Motor neuron (in vitro differentiated cells): ENCODE measurements around the gene SLC9B2. TPM values are rescaled to one million over a fixed set of nuclear protein-coding genes. Genes with fewer than 3 reads are reported as not detected.

ENCODE experiments used
- ATAC-seq, 8 experiments: fragments of 200-7000 bp; cut with Tn5 transposase; replicated peaks in 6 of 8; 2 replicates each; pipeline ENCODE4 v1.8.0; 2021; ENCODE audit warnings: mild to moderate bottlenecking in 8 of 8, moderate library complexity in 8 of 8
- H3K27ac ChIP-seq, 2 donors: fragments of 250-450 bp; sonication (Bioruptor Pico); 2 replicates each; pipeline ENCODE4 v1.9.0; 2021; ENCODE audit warnings: antibody characterized with exemption in 2 of 2, mild to moderate bottlenecking in 2 of 2, moderate library complexity in 1 of 2
- H3K4me1 ChIP-seq, 2 donors: fragments of 250-450 bp; sonication (Bioruptor Pico); replicated peaks in 1 of 2; 2 replicates each; pipeline ENCODE4 v1.6.1; 2021; ENCODE audit warnings: antibody characterized with exemption in 2 of 2, mild to moderate bottlenecking in 2 of 2, moderate library complexity in 1 of 2
- H3K4me3 ChIP-seq, 5 donors: fragments of 250-450 bp; sonication (Bioruptor Pico); 2 replicates each; pipeline ENCODE4 v1.9.0; 2021; ENCODE audit warnings: antibody characterized with exemption in 5 of 5, mild to moderate bottlenecking in 5 of 5, moderate library complexity in 4 of 5
- WGBS, 10 experiments: fragments of 450-650 bp; shearing (Covaris generic); methylation state at CpG; one replicate each; pipeline ENCODE4 v1.0.0; 2022; 5-methylcytosine and 5-hydroxymethylcytosine counted together
- in situ Hi-C, 9 experiments: fragments of 400-800 bp; cut with MboI; loops; one replicate each; pipeline ENCODE4 v1.15.0; 2021; ENCODE audit warnings: low sequenced_read_pairs in 9 of 9, low pct_unique_long_range_greater_than_20kb in 2 of 9; ENCODE audit not compliant: unreplicated experiment in 9 of 9
- total RNA-seq, 8 experiments: library from RNA; unstranded; fragments of 300-600 nt; gene quantifications; 2 replicates each; pipeline versions ENCODE4 v1.2.3 to v1.2.4, GENCODE V29; 2022

The SLC9B2 gene
- total RNA-seq, 8 experiments from 2014 or later = 13.9 to 61.2 (median 21.4) TPM

DNA sequence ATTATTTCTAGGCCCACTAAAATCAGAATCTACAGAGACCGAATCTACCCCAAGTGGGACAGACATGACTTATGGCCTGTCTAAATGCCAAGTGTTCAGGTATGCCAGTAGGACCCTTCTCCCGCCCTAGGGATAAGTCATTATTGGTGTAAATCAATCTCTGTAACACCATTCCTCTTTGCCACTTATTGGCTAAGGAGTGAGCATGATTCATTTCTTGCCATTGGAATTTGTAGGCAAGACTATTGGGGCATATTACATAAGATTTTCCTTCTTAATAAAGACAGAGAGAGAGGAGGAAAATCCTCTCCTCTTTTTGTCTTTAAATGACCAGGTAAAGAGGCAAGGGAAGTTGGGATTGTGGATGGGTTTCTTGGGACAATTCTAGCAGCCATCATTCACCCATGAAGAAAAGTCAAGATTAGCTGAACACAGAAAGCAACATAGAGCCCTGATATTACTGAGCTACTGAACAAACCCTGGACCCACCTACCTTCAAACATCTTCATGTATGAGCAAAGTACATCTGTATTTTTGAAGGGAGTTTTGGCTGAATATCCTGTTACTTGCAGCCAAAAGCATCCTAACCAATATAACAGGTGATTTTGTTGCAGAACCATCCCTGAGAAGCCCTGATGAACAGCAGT, 2.6 kb downstream of the SLC9B2 start:
- no peak for ATAC-seq
- 75 to 100% (median 95%) methylated on average over 1 to 2 of the region's 2 CpGs; no CpG with 5 or more reads in 1 of the 10 experiments for WGBS, 10 experiments
- Histone ChIP-seq H3K4me1 (peaks cover 17 to 24% of the 10 kb centered on the region in 2 donors), H3K4me3 (no peak overlapping the region), H3K27ac (no peak overlapping the region)
- in situ Hi-C loops = no loop called here

GRCh38 chr4:103067841-103068547, 8.6 kb downstream of the SLC9B2 start:
- WGBS, 10 experiments = 17 to 100% (median 94%) methylated on average over 1 to 2 of the region's 2 CpGs
- Histone ChIP-seq H3K4me3 (no peak overlapping the region), H3K27ac (no peak overlapping the region), H3K4me1 (no peaks in the 10 kb centered on the region)
- ATAC-seq = no peak
- in situ Hi-C loops = no loop called here

- Histone ChIP-seq H3K4me1 (no peaks in the 10 kb centered on the region), H3K4me3 (no peak overlapping the region), H3K27ac (no peak overlapping the region)
- 67 to 100% (median 100%) methylated on average over 1 to 2 of the region's 2 CpGs; no CpG with 5 or more reads in 1 of the 10 experiments for WGBS, 10 experiments
- ATAC-seq = no peak
- in situ Hi-C loops = no loop called here
Observed at GRCh38 chr4:103060453-103061148, 16.0 kb downstream of the SLC9B2 start.

GRCh38 chr4:103054030-103054429, 22.5 kb downstream of the SLC9B2 start:
- H3K27ac ChIP-seq = no peak overlapping the region
- 86 to 100% (median 93%) methylated on average over 1 to 3 of the region's 3 CpGs; no CpG with 5 or more reads in 3 of the 10 experiments for WGBS, 10 experiments
- in situ Hi-C loops = no loop called here
- ATAC-seq = no peak
- no peaks in the 10 kb centered on the region for H3K4me1 ChIP-seq
- H3K4me3 ChIP-seq = no peak overlapping the region

GRCh38 chr4:103052779-103053178, 23.8 kb downstream of the SLC9B2 start:
- in situ Hi-C loops = no loop called here

GRCh38 chr4:103052145-103052544, 24.4 kb downstream of the SLC9B2 start:
- H3K4me3 ChIP-seq = no peak overlapping the region
- H3K27ac ChIP-seq = no peak overlapping the region
- in situ Hi-C loops = no loop called here
- H3K4me1 ChIP-seq = no peaks in the 10 kb centered on the region
- ATAC-seq = no peak
- 90 to 100% (median 100%) methylated on average over 1 to 3 of the region's 3 CpGs; no CpG with 5 or more reads in 5 of the 10 experiments for WGBS, 10 experiments

More at GRCh38 chr4:103052779-103053178, 23.8 kb downstream of the SLC9B2 start:
- H3K4me1 ChIP-seq = no peaks in the 10 kb centered on the region
- no peak overlapping the region for H3K27ac ChIP-seq
- 40 to 100% (median 90%) methylated on average over 1 to 3 of the region's 3 CpGs; no CpG with 5 or more reads in 1 of the 10 experiments for WGBS, 10 experiments
- no peak for ATAC-seq
- no peak overlapping the region for H3K4me3 ChIP-seq

- no peak for ATAC-seq
- in situ Hi-C loops = no loop called here
- no peak overlapping the region for H3K27ac ChIP-seq
- WGBS, 10 experiments = 0 to 86% (median 44%) methylated on average over 1 to 2 of the region's 2 CpGs; no CpG with 5 or more reads in 2 of the 10 experiments
- H3K4me1 ChIP-seq = no peaks in the 10 kb centered on the region
- no peak overlapping the region for H3K4me3 ChIP-seq
Observed at GRCh38 chr4:103050736-103051436, 25.7 kb downstream of the SLC9B2 start.

GRCh38 chr4:103046416-103047290, 29.9 kb downstream of the SLC9B2 start:
- ATAC-seq = peak in 5 of 8 experiments; percentile 45 to 95 (median 82)
- in situ Hi-C loops = no loop called here
- WGBS, 10 experiments = 0 to 70% (median 42%) methylated on average over 1 to 5 of the region's 5 CpGs; no CpG with 5 or more reads in 2 of the 10 experiments
- H3K4me3 ChIP-seq = no peak overlapping the region
- H3K4me1 ChIP-seq = no peaks in the 10 kb centered on the region
- H3K27ac ChIP-seq = no peak overlapping the region

- 45 to 100% (median 82%) methylated on average over 1 to 2 of the region's 2 CpGs; no CpG with 5 or more reads in 2 of the 10 experiments for WGBS, 10 experiments
- no peak overlapping the region for H3K27ac ChIP-seq
- in situ Hi-C loops = no loop called here
- no peaks in the 10 kb centered on the region for H3K4me1 ChIP-seq
- no peak overlapping the region for H3K4me3 ChIP-seq
- no peak for ATAC-seq
Observed at GRCh38 chr4:103044183-103044582, 32.4 kb downstream of the SLC9B2 start.

- in situ Hi-C loops = no loop called here
- 89 to 100% (median 100%) methylated on average over 1 to 2 of the region's 2 CpGs; no CpG with 5 or more reads in 1 of the 10 experiments for WGBS, 10 experiments
- Histone ChIP-seq H3K4me3 (no peak overlapping the region), H3K27ac (no peak overlapping the region), H3K4me1 (no peaks in the 10 kb centered on the region)
- no peak for ATAC-seq
Observed at GRCh38 chr4:103036169-103036568, 40.4 kb downstream of the SLC9B2 start.

DNA sequence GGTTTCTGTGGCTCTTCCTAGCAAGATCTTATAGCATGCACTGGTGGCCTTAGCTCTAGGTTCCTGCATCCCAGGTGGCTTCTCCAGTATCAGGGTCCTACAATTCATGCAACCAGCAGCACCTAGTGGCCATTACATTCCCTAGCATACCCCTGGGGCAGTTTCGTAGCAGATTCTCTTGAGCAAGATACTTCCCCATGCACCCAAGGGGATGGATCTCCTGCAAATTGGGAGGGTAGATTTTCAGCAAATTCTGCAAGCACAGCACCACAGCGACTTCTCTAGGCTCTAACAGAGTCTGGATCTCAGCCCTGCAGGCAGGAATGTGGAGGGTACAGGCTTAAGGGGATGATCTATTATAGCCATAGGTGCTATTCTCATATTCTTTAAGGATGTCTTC, 44.0 kb downstream of the SLC9B2 start:
- in situ Hi-C loops = no loop called here
- no peak overlapping the region for H3K27ac ChIP-seq
- H3K4me3 ChIP-seq = no peak overlapping the region
- no peaks in the 10 kb centered on the region for H3K4me1 ChIP-seq
- WGBS, 10 experiments = 20 to 80% (median 67%) methylated on average over 1 to 2 of the region's 2 CpGs; no CpG with 5 or more reads in 2 of the 10 experiments
- ATAC-seq = peak in 4 of 8 experiments; percentile 34 to 82 (median 70)

DNA sequence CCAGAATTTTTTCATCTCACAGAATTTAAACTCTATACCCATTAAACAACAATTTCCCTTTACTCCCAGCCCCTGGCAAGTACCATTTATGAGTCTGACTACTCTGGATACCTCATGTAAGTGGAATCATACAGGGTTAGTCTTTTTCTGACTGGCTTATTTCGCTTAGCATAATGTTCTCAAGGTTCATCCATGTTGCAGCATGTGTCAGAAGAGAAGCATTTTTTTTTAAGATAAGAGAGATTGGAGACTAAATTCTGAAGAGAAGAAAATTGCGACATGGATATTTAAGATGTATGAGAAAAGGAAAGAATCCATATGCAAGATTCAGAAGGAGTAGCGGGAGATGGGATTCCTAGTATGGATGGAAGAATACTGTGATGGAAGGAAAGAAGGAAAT, 45.8 kb downstream of the SLC9B2 start:
- H3K27ac ChIP-seq = no peak overlapping the region
- no peak overlapping the region for H3K4me3 ChIP-seq
- H3K4me1 ChIP-seq = no peaks in the 10 kb centered on the region
- in situ Hi-C loops = no loop called here
- WGBS, 10 experiments = 89 to 100% (median 97%) methylated on average over 2 to 3 of the region's 3 CpGs
- ATAC-seq = no peak
